Middle frontal gyrus (tissue), 1 donor: ENCODE data around the gene PDE9A.
"Not testable (repeated sequence)": the region's sequence is repeated elsewhere in the genome, so short reads cannot be mapped to it uniquely, and the experiment has no call there.

ENCODE experiments used
- DNase-seq: peaks from one replicate; pipeline ENCODE4 v3.0.0-alpha.2; 2015; ENCODE audit warnings: low spot score; ENCODE audit errors: extremely low spot score

The PDE9A gene

GRCh38 chr21:42653231-42654061 is at the start of gene PDE9A:
PDE9A (plus strand) TSS chr21:42653621; CDS start chr21:42653815, 194 bp downstream.
- no peak for DNase-seq

GRCh38 chr21:42607102-42607501 is 46.3 kb upstream of the PDE9A start:
- no peak for DNase-seq

- DNase-seq, result no peak
These were observed 45.8 kb upstream of the PDE9A start for GRCh38 chr21:42607525-42608102.

- no peak for DNase-seq
These were observed 45.0 kb upstream of the PDE9A start for GRCh38 chr21:42608446-42608845.

- no peak for DNase-seq
These were observed 43.6 kb upstream of the PDE9A start for GRCh38 chr21:42609811-42610210.

- no peak for DNase-seq
These were observed 41.6 kb upstream of the PDE9A start for GRCh38 chr21:42611852-42612251.

- DNase-seq, result no peak
These were observed 41.0 kb upstream of the PDE9A start for GRCh38 chr21:42612390-42612789.

GRCh38 chr21:42613756-42614155 is 39.7 kb upstream of the PDE9A start:
- no peak for DNase-seq

- DNase-seq, result no peak
These were observed 39.0 kb upstream of the PDE9A start for GRCh38 chr21:42614396-42614795.

GRCh38 chr21:42614811-42615351 is 38.5 kb upstream of the PDE9A start:
- no peak for DNase-seq

- not testable (repeated sequence) for DNase-seq
These were observed 38.0 kb upstream of the PDE9A start for GRCh38 chr21:42615377-42615776.

- DNase-seq, result no peak
These were observed 37.5 kb upstream of the PDE9A start for GRCh38 chr21:42615924-42616323.

- DNase-seq, result no peak
These were observed 37.0 kb upstream of the PDE9A start for GRCh38 chr21:42616446-42616845.

GRCh38 chr21:42616941-42617340 is 36.5 kb upstream of the PDE9A start:
- no peak for DNase-seq

- no peak for DNase-seq
These were observed 35.9 kb upstream of the PDE9A start for GRCh38 chr21:42617486-42617885.

GRCh38 chr21:42618707-42619102 is 34.7 kb upstream of the PDE9A start:
- no peak for DNase-seq

- no peak for DNase-seq
These were observed 34.3 kb upstream of the PDE9A start for GRCh38 chr21:42619166-42619565.

GRCh38 chr21:42619841-42620240 is 33.6 kb upstream of the PDE9A start:
- no peak for DNase-seq

- no peak for DNase-seq
These were observed 32.1 kb upstream of the PDE9A start for GRCh38 chr21:42621166-42621818.

- DNase-seq, result no peak
These were observed 31.6 kb upstream of the PDE9A start for GRCh38 chr21:42621819-42622177.

GRCh38 chr21:42622284-42622683 is 31.1 kb upstream of the PDE9A start:
- DNase-seq, result no peak

- no peak for DNase-seq
These were observed 29.7 kb upstream of the PDE9A start for GRCh38 chr21:42623694-42624093.
